Activated CD8-positive, alpha-beta T cell treated with anti-CD3 and anti-CD28 coated beads, Interleukin-2, amount 10 ng/mL, durations not matched to agents 7 days and 5 days (primary cell): ENCODE data around the gene COPS4. TPM values are rescaled to one million over a fixed set of nuclear protein-coding genes. Genes with fewer than 3 reads are reported as not detected.
"Not testable (repeated sequence)": the region's sequence is repeated elsewhere in the genome, so short reads cannot be mapped to it uniquely, and the experiment has no call there.

Experiments
- ATAC-seq: fragments of 150-1000 bp; cut with Tn5 transposase; one replicate; pipeline ENCODE4 v1.10.0; 2021; ENCODE audit warnings: moderate library complexity
- CTCF ChIA-PET: fragments of 350-600 bp; sonication (Branson Sonifier 250); formaldehyde crosslinking; loops from one replicate; lab custom pipeline; 2021; ENCODE audit warnings: antibody characterized with exemption; lab: Charles Lee
- POLR2A ChIA-PET: fragments of 350-600 bp; sonication (Branson Sonifier 250); formaldehyde crosslinking; loops from one replicate; lab custom pipeline; 2021; ENCODE audit warnings: antibody characterized with exemption; lab: Charles Lee
- DNase-seq: peaks from one replicate; pipeline ENCODE4 v3.0.0-alpha.2; 2020
- H3K27ac Mint-ChIP-seq: one replicate; pipeline ENCODE4 v1.8.0; 2021; ENCODE audit warnings: mild to moderate bottlenecking, mixed read lengths
- H3K27me3 Mint-ChIP-seq: one replicate; pipeline ENCODE4 v1.8.0; 2021; ENCODE audit warnings: low read depth, mixed read lengths
- H3K36me3 Mint-ChIP-seq: one replicate; pipeline ENCODE4 v1.8.0; 2021; ENCODE audit warnings: low read depth, mixed read lengths
- H3K4me1 Mint-ChIP-seq: one replicate; pipeline ENCODE4 v1.8.0; 2021; ENCODE audit warnings: low read depth, mixed read lengths
- H3K4me3 Mint-ChIP-seq: one replicate; pipeline ENCODE4 v1.8.0; 2021; ENCODE audit warnings: mild to moderate bottlenecking, mixed read lengths
- H3K9me3 Mint-ChIP-seq: one replicate; pipeline ENCODE4 v1.8.0; 2022; ENCODE audit warnings: mixed read lengths; ENCODE audit not compliant: insufficient read depth
- total RNA-seq, 2 experiments: library from RNA; stranded (reverse); gene quantifications; one replicate each; pipeline ENCODE4 v1.2.3, GENCODE V29; 2021

COPS4 gene
- total RNA-seq, 2 experiments from 2014 or later: 33.7 to 34.6 TPM

- Mint-ChIP-seq H3K27ac (peak overlapping the region; percentile 96), H3K4me1 (peaks cover 60% of the 10 kb centered on the region), H3K36me3 (peaks cover 64% of the 10 kb centered on the region), H3K27me3 (no peaks in the 10 kb centered on the region), H3K9me3 (no peaks in the 10 kb centered on the region), H3K4me3 (peak overlapping the region; percentile 93)
- ChIA-PET CTCF (interaction anchor here (1.0 to 5.9 kb wide), 29 partner anchors 11 to 173 kb away, joined by 3 to 47 read pairs (median 7); partner anchors contain the start of genes COPS4 and COQ2), POLR2A (interaction anchor here (0.7 to 2.6 kb wide), 12 partner anchors 14 to 682 kb away, joined by 3 to 21 read pairs (median 4); partner anchors contain the start of gene COQ2)
- ATAC-seq: no peak
- DNase-seq: no peak
Observed at GRCh38 chr4:83110970-83111750, 76.2 kb downstream of the COPS4 start.

- ATAC-seq, H3K27me3 Mint-ChIP-seq, H3K9me3 Mint-ChIP-seq, DNase-seq: not testable (repeated sequence)
- peaks cover 58% of the 10 kb centered on the region for H3K36me3 Mint-ChIP-seq
- peak overlapping the region; percentile 94 for H3K27ac Mint-ChIP-seq
- CTCF ChIA-PET: interaction anchor here (1.6 to 5.9 kb wide), 9 partner anchors 28 to 155 kb away, joined by 4 to 47 read pairs (median 18); no protein-coding TSS in a partner anchor
- POLR2A ChIA-PET: interaction anchor here (0.8 to 2.4 kb wide), 5 partner anchors 14 to 140 kb away, joined by 3 to 21 read pairs (median 5); no protein-coding TSS in a partner anchor
- H3K4me1 Mint-ChIP-seq: peaks cover 59% of the 10 kb centered on the region
- H3K4me3 Mint-ChIP-seq: peak overlapping the region; percentile 89
Observed at GRCh38 chr4:83111751-83112141, 76.8 kb downstream of the COPS4 start.

- Mint-ChIP-seq H3K27me3 (no peaks in the 10 kb centered on the region), H3K9me3 (no peaks in the 10 kb centered on the region), H3K27ac (peak overlapping the region; percentile 93), H3K4me1 (peaks cover 58% of the 10 kb centered on the region), H3K36me3 (peaks cover 54% of the 10 kb centered on the region), H3K4me3 (peak overlapping the region; percentile 89)
- DNase-seq (peak; percentile 46), ATAC-seq (no peak)
- ChIA-PET POLR2A (interaction anchor here (0.6 to 2.4 kb wide), 8 partner anchors 13 to 139 kb away, joined by 3 to 21 read pairs (median 4); partner anchors contain the start of gene COPS4), CTCF (interaction anchor here (1.1 to 5.9 kb wide), 15 partner anchors 14 to 172 kb away, joined by 3 to 47 read pairs (median 7); partner anchors contain the start of gene COQ2)
Observed at GRCh38 chr4:83112231-83112630, 77.2 kb downstream of the COPS4 start.

DNA sequence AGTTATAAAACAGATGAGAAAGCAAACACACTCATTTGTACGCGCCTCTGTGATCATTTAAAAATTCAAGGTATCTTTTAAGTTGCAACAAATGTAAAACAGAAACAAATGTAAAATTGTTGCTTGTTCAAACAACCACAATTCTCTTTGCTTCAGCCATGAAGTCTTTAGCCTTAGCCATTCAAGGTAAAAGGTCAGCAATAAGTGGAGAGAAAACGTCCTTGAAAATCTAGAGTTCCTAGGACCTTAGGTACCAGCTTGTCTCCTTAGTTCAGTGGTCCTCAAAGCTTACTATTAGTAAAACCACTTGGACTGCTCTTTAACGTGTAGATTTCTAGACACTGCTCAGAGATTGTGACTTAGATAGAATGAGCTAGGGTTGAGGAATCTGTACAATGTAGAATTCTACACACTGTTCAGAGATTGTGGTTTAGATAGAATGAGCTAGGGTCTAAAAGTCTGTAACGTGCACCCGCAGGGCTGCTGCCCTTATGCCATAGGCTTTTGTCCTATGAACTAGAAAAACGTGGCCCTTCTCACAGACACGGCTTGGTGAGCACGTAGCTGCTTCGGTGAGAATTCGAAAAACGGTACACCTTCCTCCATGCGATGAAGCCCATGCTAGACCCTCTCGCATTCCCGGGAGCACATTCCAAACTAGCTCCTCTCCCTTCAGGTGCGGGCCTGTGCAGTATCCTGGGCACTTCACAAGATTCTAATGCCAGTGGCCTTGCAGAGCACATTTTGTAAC is 77.9 kb downstream of the COPS4 start:
- ATAC-seq: peak; percentile 27
- H3K9me3 Mint-ChIP-seq: no peaks in the 10 kb centered on the region
- H3K36me3 Mint-ChIP-seq: peaks cover 49% of the 10 kb centered on the region
- peak; percentile 66 for DNase-seq
- POLR2A ChIA-PET: interaction anchor here (0.6 to 2.4 kb wide), 10 partner anchors 11 to 124 kb away, joined by 3 to 21 read pairs (median 4); partner anchors contain the start of gene COPS4
- CTCF ChIA-PET: interaction anchor here (0.8 to 5.9 kb wide), 22 partner anchors 11 to 206 kb away, joined by 3 to 47 read pairs (median 4); partner anchors contain the start of gene COQ2
- peaks cover 56% of the 10 kb centered on the region for H3K4me1 Mint-ChIP-seq
- H3K27me3 Mint-ChIP-seq: no peaks in the 10 kb centered on the region
- H3K27ac Mint-ChIP-seq: peak overlapping the region; percentile 93
- peak overlapping the region; percentile 89 for H3K4me3 Mint-ChIP-seq

DNA sequence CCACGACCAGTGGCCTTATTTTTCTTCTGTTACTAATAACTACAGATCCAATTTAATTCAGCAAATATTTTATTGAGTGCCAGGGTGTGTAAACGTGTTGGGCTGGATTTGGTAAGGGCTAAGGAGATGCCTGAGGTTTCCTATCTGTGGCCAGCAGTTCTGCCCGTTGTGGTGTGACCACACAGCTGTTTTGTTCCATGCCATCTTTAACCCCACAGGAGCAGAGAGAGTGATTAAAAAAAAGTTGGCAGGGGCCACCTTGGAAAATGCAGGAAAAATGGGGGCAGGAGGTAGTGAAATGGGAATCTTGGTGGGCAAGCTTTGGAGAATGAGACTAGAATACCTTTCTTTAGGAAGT is 78.4 kb downstream of the COPS4 start:
- CTCF ChIA-PET: interaction anchor here (0.8 to 5.9 kb wide), 22 partner anchors 10 to 206 kb away, joined by 3 to 47 read pairs (median 4); partner anchors contain the start of gene COQ2
- Mint-ChIP-seq H3K27me3 (no peaks in the 10 kb centered on the region), H3K36me3 (peaks cover 44% of the 10 kb centered on the region), H3K27ac (peak overlapping the region; percentile 93), H3K4me3 (peak overlapping the region; percentile 89), H3K4me1 (peaks cover 56% of the 10 kb centered on the region), H3K9me3 (no peaks in the 10 kb centered on the region)
- ATAC-seq: no peak
- POLR2A ChIA-PET: interaction anchor here (0.6 to 2.4 kb wide), 9 partner anchors 11 to 171 kb away, joined by 3 to 21 read pairs (median 4); partner anchors contain the start of gene COPS4
- DNase-seq: peak; percentile 56

GRCh38 chr4:83114576-83114975 is 79.6 kb downstream of the COPS4 start, which contains the start of gene PLAC8:
PLAC8 (minus strand) TSS chr4:83114729; CDS start chr4:83107921, 6,808 bp downstream.
- CTCF ChIA-PET: interaction anchor here (0.6 to 5.8 kb wide), 15 partner anchors 12 to 170 kb away, joined by 3 to 47 read pairs (median 5); partner anchors contain the start of gene COQ2

DNA sequence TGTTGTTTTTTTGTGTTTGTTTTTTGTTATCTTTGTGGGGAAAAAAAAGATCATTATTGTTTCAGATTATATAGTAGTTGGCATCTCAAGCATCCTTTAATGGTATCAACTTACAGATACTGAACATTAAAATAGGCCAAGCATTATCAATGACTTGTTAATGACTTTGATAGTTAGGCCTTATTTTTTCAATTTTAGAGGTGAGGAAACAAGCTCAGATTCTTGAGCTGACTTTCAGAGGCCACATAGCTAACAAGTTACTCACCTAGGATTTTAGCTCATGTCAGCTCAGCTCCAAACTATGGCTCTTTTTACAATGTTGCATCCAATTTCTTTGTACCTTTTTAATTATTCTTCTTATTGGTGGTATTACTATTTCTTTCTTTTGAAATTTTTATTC is 80.0 kb downstream of the COPS4 start:
- ATAC-seq (no peak), DNase-seq (no peak)
- Mint-ChIP-seq H3K4me3 (peak overlapping the region; percentile 89), H3K9me3 (no peaks in the 10 kb centered on the region), H3K4me1 (peaks cover 55% of the 10 kb centered on the region), H3K27me3 (no peaks in the 10 kb centered on the region), H3K36me3 (peaks cover 32% of the 10 kb centered on the region), H3K27ac (peak overlapping the region; percentile 86)
- ChIA-PET POLR2A (interaction anchor here (0.7 to 1.9 kb wide), 6 partner anchors 9 to 103 kb away, joined by 3 to 8 read pairs (median 4); no protein-coding TSS in a partner anchor), CTCF (interaction anchor here (0.6 to 5.8 kb wide), 14 partner anchors 11 to 168 kb away, joined by 3 to 47 read pairs (median 5); no protein-coding TSS in a partner anchor)

More at GRCh38 chr4:83114576-83114975, 79.6 kb downstream of the COPS4 start, which contains the start of gene PLAC8:
- ATAC-seq (peak; percentile 60), DNase-seq (peak; percentile 82)
- H3K36me3 Mint-ChIP-seq: peaks cover 33% of the 10 kb centered on the region
- no peaks in the 10 kb centered on the region for H3K9me3 Mint-ChIP-seq
- H3K27ac Mint-ChIP-seq: peak within 1 kb of the TSS; percentile 93
- H3K4me1 Mint-ChIP-seq: peaks cover 55% of the 10 kb centered on the region
- POLR2A ChIA-PET: interaction anchor here (0.6 to 1.9 kb wide), 11 partner anchors 9 to 169 kb away, joined by 3 to 8 read pairs (median 3); partner anchors contain the start of gene LIN54
- no peaks in the 10 kb centered on the region for H3K27me3 Mint-ChIP-seq
- H3K4me3 Mint-ChIP-seq: peak within 1 kb of the TSS; percentile 89

DNA sequence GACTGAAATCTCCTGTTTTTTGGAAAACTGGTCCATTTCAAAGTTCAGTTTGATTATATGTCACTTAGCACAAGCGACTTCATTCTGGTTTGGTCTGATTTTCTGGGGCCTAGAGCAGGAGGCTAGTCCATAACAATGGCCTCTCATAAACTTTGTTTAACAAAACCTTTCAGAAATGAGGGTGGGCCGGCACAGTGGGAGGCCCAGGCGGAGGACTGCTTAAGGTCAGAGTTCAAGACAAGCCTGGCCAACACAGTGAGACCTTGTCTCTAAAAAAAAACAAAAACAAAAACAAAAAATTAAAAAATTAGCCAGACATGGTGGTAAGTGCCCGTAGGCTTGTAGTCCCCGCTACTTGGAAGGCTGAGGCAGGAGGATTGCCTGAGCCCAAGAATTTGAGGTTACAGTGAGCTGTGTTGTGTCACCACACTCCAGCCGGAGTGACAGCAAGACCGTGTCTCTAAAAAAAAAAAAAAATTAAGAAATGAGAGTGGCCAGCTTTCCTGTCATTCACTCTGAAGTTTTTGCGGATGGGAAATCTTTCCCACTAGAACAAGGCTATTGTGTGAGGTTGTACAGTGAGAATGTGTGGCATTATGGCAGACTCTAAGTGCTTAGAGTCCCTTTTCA is 80.8 kb downstream of the COPS4 start:
- ATAC-seq (no peak), DNase-seq (no peak)
- H3K9me3 Mint-ChIP-seq: no peaks in the 10 kb centered on the region
- no peaks in the 10 kb centered on the region for H3K27me3 Mint-ChIP-seq
- no peak overlapping the region for H3K4me3 Mint-ChIP-seq
- H3K4me1 Mint-ChIP-seq: peaks cover 50% of the 10 kb centered on the region
- ChIA-PET CTCF (interaction anchor here (0.6 to 5.8 kb wide), 9 partner anchors 10 to 168 kb away, joined by 3 to 47 read pairs (median 5); no protein-coding TSS in a partner anchor), POLR2A (interaction anchor here (0.7 to 1.2 kb wide), 4 partner anchors 10 to 102 kb away, joined by 3 to 4 read pairs (median 4); no protein-coding TSS in a partner anchor)
- H3K36me3 Mint-ChIP-seq: peaks cover 26% of the 10 kb centered on the region
- peak overlapping the region; percentile 86 for H3K27ac Mint-ChIP-seq

- Mint-ChIP-seq H3K4me1 (peaks cover 35% of the 10 kb centered on the region), H3K9me3 (peaks cover 9% of the 10 kb centered on the region), H3K27me3 (no peaks in the 10 kb centered on the region), H3K27ac (no peak overlapping the region), H3K4me3 (no peak overlapping the region), H3K36me3 (peaks cover 13% of the 10 kb centered on the region)
- ATAC-seq (no peak), DNase-seq (no peak)
- ChIA-PET CTCF (interaction anchor here (0.9 kb wide), 1 partner anchor 134 kb away, joined by 3 read pairs; no protein-coding TSS in a partner anchor), POLR2A (interaction anchor here (0.6 kb wide), 1 partner anchor 12 kb away, joined by 3 read pairs; no protein-coding TSS in a partner anchor)
Observed at GRCh38 chr4:83118869-83119268, 83.9 kb downstream of the COPS4 start.

DNA sequence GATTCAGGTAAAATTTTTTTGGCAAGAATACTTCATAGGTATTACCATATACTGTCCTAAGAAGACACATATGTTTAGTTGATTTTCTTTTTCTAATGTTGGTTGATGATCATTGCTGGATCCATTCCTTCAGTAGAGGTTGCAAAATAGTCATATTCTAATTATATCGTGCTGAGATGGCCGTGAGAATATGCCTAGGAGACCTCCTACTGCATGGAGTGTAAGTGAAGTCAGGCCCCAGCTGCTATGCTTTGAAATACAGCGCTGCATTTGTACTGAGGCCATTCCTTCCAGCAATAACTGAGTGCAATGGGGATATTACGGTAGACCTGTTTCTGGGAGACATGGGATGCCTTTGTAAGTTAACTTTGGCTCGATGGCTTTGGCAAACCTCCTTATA is 86.3 kb downstream of the COPS4 start:
- CTCF ChIA-PET: no interaction called here
- H3K27ac Mint-ChIP-seq: no peak overlapping the region
- no peak for ATAC-seq
- peaks cover 31% of the 10 kb centered on the region for H3K4me1 Mint-ChIP-seq
- H3K36me3 Mint-ChIP-seq: peaks cover 15% of the 10 kb centered on the region
- no peak for DNase-seq
- POLR2A ChIA-PET: interaction anchor here (0.6 kb wide), 1 partner anchor 323 kb away, joined by 4 read pairs; no protein-coding TSS in a partner anchor
- H3K9me3 Mint-ChIP-seq: peaks cover 9% of the 10 kb centered on the region
- no peaks in the 10 kb centered on the region for H3K27me3 Mint-ChIP-seq
- no peak overlapping the region for H3K4me3 Mint-ChIP-seq
